DOHH2 (cell line): Measurements from ENCODE around the gene RTN4IP1.

ENCODE experiments used
- H3F3A ChIP-seq: fragments of 200-600 bp; sonication (generic), shearing (Covaris generic); 2 replicates; pipeline ENCODE4 v1.6.0; 2016; ENCODE audit warnings: antibody characterized with exemption, mild to moderate bottlenecking; ENCODE audit not compliant: control insufficient read depth, insufficient read depth
- H3K27ac ChIP-seq: fragments of 200-600 bp; sonication (generic); 2 replicates; pipeline ENCODE4 v1.5.1; 2014; ENCODE audit warnings: low read depth, mild to moderate bottlenecking, low read length, moderate library complexity
- H3K27me3 ChIP-seq: fragments of 200-600 bp; sonication (generic); 2 replicates; pipeline ENCODE4 v1.6.1; 2014; ENCODE audit warnings: mild to moderate bottlenecking, low read length, mixed read lengths; ENCODE audit not compliant: control insufficient read depth
- H3K36me3 ChIP-seq: fragments of 200-600 bp; sonication (generic); 2 replicates; pipeline ENCODE4 v1.6.1; 2014; ENCODE audit warnings: mild to moderate bottlenecking, low read length, moderate library complexity, mixed read lengths; ENCODE audit not compliant: control insufficient read depth
- H3K4me1 ChIP-seq: fragments of 200-600 bp; sonication (generic); 2 replicates; pipeline ENCODE4 v1.6.1; 2014; ENCODE audit warnings: mild to moderate bottlenecking, low read length, mixed read lengths; ENCODE audit not compliant: control insufficient read depth
- H3K4me2 ChIP-seq: fragments of 200-600 bp; sonication (generic); 2 replicates; pipeline ENCODE4 v1.6.0; 2014; ENCODE audit warnings: mild to moderate bottlenecking, low read length, moderate library complexity
- H3K4me3 ChIP-seq: fragments of 200-600 bp; sonication (generic); 2 replicates; pipeline ENCODE4 v1.5.1; 2014; ENCODE audit warnings: mild to moderate bottlenecking, low read length, mixed read lengths
- H3K79me2 ChIP-seq: fragments of 200-600 bp; sonication (generic); 2 replicates; pipeline ENCODE4 v1.6.1; 2014; ENCODE audit warnings: mild to moderate bottlenecking, low read length, mixed read lengths; ENCODE audit not compliant: control insufficient read depth
- H3K9me2 ChIP-seq: fragments of 200-600 bp; sonication (generic); replicated peaks from 2 replicates; pipeline ENCODE4 v1.6.1; 2014; ENCODE audit warnings: mild to moderate bottlenecking, low read length, mixed read lengths; ENCODE audit not compliant: control insufficient read depth
- H3K9me3 ChIP-seq: fragments of 200-600 bp; sonication (generic); 2 replicates; pipeline ENCODE4 v1.6.1; 2014; ENCODE audit warnings: antibody characterized with exemption, low read length, mixed read lengths; ENCODE audit not compliant: control insufficient read depth, insufficient read depth
- H4K20me1 ChIP-seq: fragments of 200-600 bp; sonication (generic); 2 replicates; pipeline ENCODE4 v1.6.0; 2014; ENCODE audit warnings: low read depth, mild to moderate bottlenecking, antibody characterized with exemption, low read length, moderate library complexity; ENCODE audit not compliant: control insufficient read depth, insufficient read depth
- EZH2phosphoT487 ChIP-seq: fragments of 200-600 bp; sonication (generic); IDR thresholded peaks from 2 replicates; pipeline ENCODE4 v1.6.1; 2017; ENCODE audit warnings: borderline replicate concordance, mild to moderate bottlenecking, antibody characterized with exemption, low read length, moderate library complexity, mixed read lengths
- TF ChIP-seq, protein P1 (sequence below): fragments of 200-600 bp; sonication (generic); IDR thresholded peaks from one replicate; pipeline ENCODE4 v1.5.1; 2014; ENCODE audit warnings: antibody characterized with exemption, mild to moderate bottlenecking, low read depth, low read length; ENCODE audit not compliant: poor library complexity, severe bottlenecking

RTN4IP1 gene

GRCh38 chr6:106611030-106611429, 18.3 kb downstream of the RTN4IP1 start:
- peaks cover 3% of the 10 kb centered on the region; the same call in 1 of the 2 replicates for H3K9me3 ChIP-seq
- H3F3A ChIP-seq: no peaks in the 10 kb centered on the region
- H3K4me3 ChIP-seq: no peak overlapping the region
- H3K27ac ChIP-seq: no peak overlapping the region
- no peaks in the 10 kb centered on the region for H4K20me1 ChIP-seq
- no peaks in the 10 kb centered on the region for H3K27me3 ChIP-seq
- peaks cover 7% of the 10 kb centered on the region; the same call in 1 of the 2 replicates for H3K79me2 ChIP-seq
- peaks cover 51% of the 10 kb centered on the region for H3K36me3 ChIP-seq
- H3K4me2 ChIP-seq: no peak overlapping the region
- H3K4me1 ChIP-seq: peaks cover 58% of the 10 kb centered on the region
- H3K9me2 ChIP-seq: no peaks in the 10 kb centered on the region
- TF ChIP-seq EZH2phosphoT487: no peak
- TF ChIP-seq, protein P1, sequence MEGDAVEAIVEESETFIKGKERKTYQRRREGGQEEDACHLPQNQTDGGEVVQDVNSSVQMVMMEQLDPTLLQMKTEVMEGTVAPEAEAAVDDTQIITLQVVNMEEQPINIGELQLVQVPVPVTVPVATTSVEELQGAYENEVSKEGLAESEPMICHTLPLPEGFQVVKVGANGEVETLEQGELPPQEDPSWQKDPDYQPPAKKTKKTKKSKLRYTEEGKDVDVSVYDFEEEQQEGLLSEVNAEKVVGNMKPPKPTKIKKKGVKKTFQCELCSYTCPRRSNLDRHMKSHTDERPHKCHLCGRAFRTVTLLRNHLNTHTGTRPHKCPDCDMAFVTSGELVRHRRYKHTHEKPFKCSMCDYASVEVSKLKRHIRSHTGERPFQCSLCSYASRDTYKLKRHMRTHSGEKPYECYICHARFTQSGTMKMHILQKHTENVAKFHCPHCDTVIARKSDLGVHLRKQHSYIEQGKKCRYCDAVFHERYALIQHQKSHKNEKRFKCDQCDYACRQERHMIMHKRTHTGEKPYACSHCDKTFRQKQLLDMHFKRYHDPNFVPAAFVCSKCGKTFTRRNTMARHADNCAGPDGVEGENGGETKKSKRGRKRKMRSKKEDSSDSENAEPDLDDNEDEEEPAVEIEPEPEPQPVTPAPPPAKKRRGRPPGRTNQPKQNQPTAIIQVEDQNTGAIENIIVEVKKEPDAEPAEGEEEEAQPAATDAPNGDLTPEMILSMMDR: no peak

DNA sequence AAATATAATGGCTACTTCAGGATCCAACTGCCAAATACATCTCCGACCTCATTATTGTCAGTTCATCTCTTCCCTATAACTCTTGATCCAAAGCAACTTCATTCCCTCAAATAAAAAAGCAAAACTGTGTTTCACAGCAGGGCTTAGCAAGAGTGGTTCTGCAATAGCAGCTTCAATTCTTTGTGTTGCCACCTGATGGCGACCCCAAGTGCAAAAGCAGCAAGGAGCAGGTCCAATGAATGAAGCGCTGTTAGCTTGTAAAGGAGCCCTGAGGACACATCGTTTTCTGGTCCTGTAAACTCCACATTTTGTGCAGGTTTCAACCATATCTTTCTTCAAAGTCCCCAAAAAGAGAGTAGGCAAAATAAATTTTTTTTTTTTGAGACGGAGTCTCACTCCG, 19.6 kb downstream of the RTN4IP1 start:
- no peaks in the 10 kb centered on the region for H3K9me2 ChIP-seq
- H3K9me3 ChIP-seq: peaks cover 3% of the 10 kb centered on the region; the same call in 1 of the 2 replicates
- H3K27ac ChIP-seq: no peak overlapping the region
- no peak overlapping the region for H3K4me3 ChIP-seq
- no peak overlapping the region for H3K4me2 ChIP-seq
- no peaks in the 10 kb centered on the region for H4K20me1 ChIP-seq
- no peak for TF ChIP-seq EZH2phosphoT487
- TF ChIP-seq, protein P1: peak; percentile 80
- peaks cover 49% of the 10 kb centered on the region for H3K4me1 ChIP-seq
- peaks cover 10% of the 10 kb centered on the region; the same call in 1 of the 2 replicates for H3K79me2 ChIP-seq
- no peaks in the 10 kb centered on the region for H3K27me3 ChIP-seq
- H3K36me3 ChIP-seq: peaks cover 51% of the 10 kb centered on the region
- no peaks in the 10 kb centered on the region for H3F3A ChIP-seq

DNA sequence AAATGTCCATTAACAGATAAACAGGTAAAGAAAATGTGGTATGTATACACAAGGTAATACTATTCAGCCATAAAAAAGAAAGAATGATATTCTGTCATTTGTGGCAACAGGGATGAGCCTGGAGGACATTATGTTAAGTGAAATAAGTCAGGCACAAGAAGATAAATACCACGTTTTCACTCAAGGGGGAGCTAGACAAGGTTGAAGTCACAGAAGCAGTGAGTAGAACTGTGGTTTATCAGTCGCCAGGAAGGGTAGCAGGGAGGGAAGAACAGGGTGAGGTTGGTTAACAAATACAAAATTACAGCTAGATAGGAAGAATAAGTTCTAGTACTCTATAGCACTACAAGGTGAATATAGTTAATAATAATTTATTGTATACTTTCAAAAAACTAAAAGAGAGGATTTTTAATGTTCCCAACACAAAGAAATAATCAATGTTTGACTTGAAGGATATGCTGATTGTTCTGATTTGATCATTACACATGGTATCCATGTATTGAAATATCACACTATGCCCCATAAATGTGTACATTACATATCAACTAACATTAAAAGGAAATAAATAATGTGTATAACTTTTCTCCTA, 21.1 kb downstream of the RTN4IP1 start:
- H3K9me2 ChIP-seq: no peaks in the 10 kb centered on the region
- TF ChIP-seq EZH2phosphoT487: no peak
- TF ChIP-seq, protein P1: peak; percentile 78
- peaks cover 56% of the 10 kb centered on the region for H3K36me3 ChIP-seq
- peak overlapping the region; percentile 42 for H3K4me2 ChIP-seq
- H3K4me1 ChIP-seq: peaks cover 50% of the 10 kb centered on the region
- H3K9me3 ChIP-seq: peaks cover 3% of the 10 kb centered on the region; the same call in 1 of the 2 replicates
- H4K20me1 ChIP-seq: no peaks in the 10 kb centered on the region
- 0 out of 2 replicates have a peak overlapping the region, but pooled peaks have one; percentile 26 for H3K27ac ChIP-seq
- peaks cover 10% of the 10 kb centered on the region; the same call in 1 of the 2 replicates for H3K79me2 ChIP-seq
- peak overlapping the region; percentile 32; the same call in 1 of the 2 replicates for H3K4me3 ChIP-seq
- no peaks in the 10 kb centered on the region for H3K27me3 ChIP-seq
- H3F3A ChIP-seq: no peaks in the 10 kb centered on the region
